HL-60 (cell line): ENCODE data around the gene GPRASP3.

Experiments
- DNase-seq, 2 experiments: peaks; one replicate each; pipeline ENCODE4 v3.0.0-alpha.2; 2010 to 2020; ENCODE audit warnings: low read depth in 1 of 2, low spot score in 1 of 2
- H3K27ac ChIP-seq: fragments of 250-450 bp; sonication (Bioruptor Pico); replicated peaks from 2 replicates; pipeline ENCODE4 v1.5.1; 2020; ENCODE audit warnings: mild to moderate bottlenecking, moderate library complexity
- H3K27me3 ChIP-seq: fragments of 250-450 bp; sonication (Bioruptor Pico); 2 replicates; pipeline ENCODE4 v1.5.1; 2021; ENCODE audit warnings: mild to moderate bottlenecking, moderate library complexity; ENCODE audit not compliant: insufficient read depth, poor library complexity, severe bottlenecking
- H3K4me3 ChIP-seq: replicated peaks from 2 replicates; pipeline ENCODE4 v1.5.1; 2011; ENCODE audit warnings: mild to moderate bottlenecking, control low read depth, low read length; ENCODE audit not compliant: insufficient read depth
- GABPA ChIP-seq: IDR thresholded peaks from 2 replicates; pipeline ENCODE4 v1.6.1; 2012; ENCODE audit warnings: low read depth
- POLR2AphosphoS5 ChIP-seq: IDR thresholded peaks from 2 replicates; pipeline ENCODE4 v1.6.1; 2012; ENCODE audit warnings: low read depth
- SPI1 ChIP-seq: IDR thresholded peaks from 2 replicates; pipeline ENCODE4 v1.6.1; 2012; ENCODE audit warnings: low read depth, mild to moderate bottlenecking, borderline replicate concordance

GPRASP3 gene

GRCh38 chrX:102767287-102767686 is 46.7 kb downstream of the GPRASP3 start:
- no peak for DNase-seq
- H3K27me3 ChIP-seq, result no peaks in the 10 kb centered on the region
- H3K27ac ChIP-seq, result no peak overlapping the region
- no peak overlapping the region for H3K4me3 ChIP-seq
- TF ChIP-seq SPI1, result no peak

GRCh38 chrX:102768987-102769761 is 48.6 kb downstream of the GPRASP3 start:
- peak; percentile 66 to 82 for DNase-seq
- TF ChIP-seq POLR2AphosphoS5 (peak; percentile 38; the same call in 1 of the 2 replicates), GABPA (no peak)
- Histone ChIP-seq H3K4me3 (peak overlapping the region; percentile 75), H3K27me3 (no peaks in the 10 kb centered on the region), H3K27ac (peak overlapping the region; percentile 71)
